MG63 (cell line): ENCODE results near the gene FAM43B. TPM values are rescaled to one million over a fixed set of nuclear protein-coding genes. Genes with fewer than 3 reads are reported as not detected.
A peak's percentile ranks its signal among the peaks of the same experiment; 100 is the strongest.

ENCODE experiments used
- DNase-seq: peaks from one replicate; pipeline ENCODE4 v3.0.0-alpha.2; 2020
- H3K27me3 ChIP-seq: fragments of 250-450 bp; sonication (Bioruptor Pico); 2 replicates; pipeline ENCODE4 v1.5.1; 2020; ENCODE audit warnings: mild to moderate bottlenecking, moderate library complexity
- H3K36me3 ChIP-seq: fragments of 250-450 bp; sonication (Bioruptor Pico); 2 replicates; pipeline ENCODE4 v1.5.1; 2020; ENCODE audit warnings: mild to moderate bottlenecking, moderate library complexity
- H3K4me3 ChIP-seq: fragments of 250-450 bp; sonication (Bioruptor Pico); 2 replicates; pipeline ENCODE4 v1.5.1; 2020; ENCODE audit warnings: mild to moderate bottlenecking, moderate library complexity
- H3K9me3 ChIP-seq: fragments of 250-450 bp; sonication (Bioruptor Pico); 2 replicates; pipeline ENCODE4 v1.5.1; 2020; ENCODE audit warnings: mild to moderate bottlenecking, moderate library complexity
- total RNA-seq: library from RNA; depleted of rRNA; stranded (reverse); fragments of >200 nt; shearing (Covaris generic); gene quantifications from 2 replicates; pipeline ENCODE4 v1.2.3, GENCODE V29; 2014; ENCODE audit warnings: low replicate concordance

The FAM43B gene
- total RNA-seq, 1 experiment from 2014 or later, result not detected

- Histone ChIP-seq H3K36me3 (no peaks in the 10 kb centered on the region), H3K9me3 (peaks cover 5% of the 10 kb centered on the region; the same call in 1 of the 2 replicates), H3K4me3 (no peak overlapping the region), H3K27me3 (no peaks in the 10 kb centered on the region)
- DNase-seq, result no peak
Observed at GRCh38 chr1:20538227-20538626, 14.1 kb upstream of the FAM43B start.

- peaks cover 5% of the 10 kb centered on the region; the same call in 1 of the 2 replicates for H3K9me3 ChIP-seq
- no peaks in the 10 kb centered on the region for H3K27me3 ChIP-seq
- no peak for DNase-seq
- no peak overlapping the region for H3K4me3 ChIP-seq
- no peaks in the 10 kb centered on the region for H3K36me3 ChIP-seq
Observed at GRCh38 chr1:20538760-20539551, 13.4 kb upstream of the FAM43B start.

GRCh38 chr1:20540281-20540680 is 12.1 kb upstream of the FAM43B start:
- Histone ChIP-seq H3K36me3 (no peaks in the 10 kb centered on the region), H3K9me3 (peaks cover 5% of the 10 kb centered on the region; the same call in 1 of the 2 replicates), H3K4me3 (no peak overlapping the region), H3K27me3 (no peaks in the 10 kb centered on the region)
- DNase-seq, result peak; percentile 80

- Histone ChIP-seq H3K27me3 (no peaks in the 10 kb centered on the region), H3K9me3 (no peaks in the 10 kb centered on the region), H3K36me3 (no peaks in the 10 kb centered on the region), H3K4me3 (no peak overlapping the region)
- no peak for DNase-seq
Observed at GRCh38 chr1:20546637-20547036, 5.7 kb upstream of the FAM43B start.

GRCh38 chr1:20551161-20551560 is 1.2 kb upstream of the FAM43B start:
- Histone ChIP-seq H3K9me3 (no peaks in the 10 kb centered on the region), H3K36me3 (no peaks in the 10 kb centered on the region), H3K27me3 (peaks cover 7% of the 10 kb centered on the region), H3K4me3 (no peak overlapping the region)
- DNase-seq, result no peak

- H3K36me3 ChIP-seq, result no peaks in the 10 kb centered on the region
- H3K4me3 ChIP-seq, result peak overlapping the region; percentile 39
- H3K9me3 ChIP-seq, result no peaks in the 10 kb centered on the region
- H3K27me3 ChIP-seq, result peaks cover 7% of the 10 kb centered on the region
- peak; percentile 22 for DNase-seq
Observed at GRCh38 chr1:20552728-20553445, 514 bp downstream of the FAM43B start.

- H3K27me3 ChIP-seq, result peaks cover 7% of the 10 kb centered on the region
- no peak overlapping the region for H3K4me3 ChIP-seq
- H3K9me3 ChIP-seq, result no peaks in the 10 kb centered on the region
- H3K36me3 ChIP-seq, result no peaks in the 10 kb centered on the region
- DNase-seq, result peak; percentile 58
Observed at GRCh38 chr1:20555025-20555757, 2.8 kb downstream of the FAM43B start.

GRCh38 chr1:20555758-20556120 is 3.4 kb downstream of the FAM43B start:
- Histone ChIP-seq H3K4me3 (no peak overlapping the region), H3K9me3 (no peaks in the 10 kb centered on the region), H3K36me3 (no peaks in the 10 kb centered on the region), H3K27me3 (peaks cover 7% of the 10 kb centered on the region)
- DNase-seq, result no peak

GRCh38 chr1:20558191-20558590 is 5.8 kb downstream of the FAM43B start:
- Histone ChIP-seq H3K4me3 (no peak overlapping the region), H3K9me3 (no peaks in the 10 kb centered on the region), H3K27me3 (no peaks in the 10 kb centered on the region; the same call in 1 of the 2 replicates), H3K36me3 (no peaks in the 10 kb centered on the region)
- no peak for DNase-seq

GRCh38 chr1:20560966-20561365 is 8.6 kb downstream of the FAM43B start:
- Histone ChIP-seq H3K4me3 (no peak overlapping the region), H3K36me3 (no peaks in the 10 kb centered on the region), H3K27me3 (no peaks in the 10 kb centered on the region), H3K9me3 (no peaks in the 10 kb centered on the region)
- no peak for DNase-seq

GRCh38 chr1:20565234-20565633 is 12.9 kb downstream of the FAM43B start:
- H3K27me3 ChIP-seq, result no peaks in the 10 kb centered on the region
- DNase-seq, result no peak
- H3K9me3 ChIP-seq, result no peaks in the 10 kb centered on the region
- H3K4me3 ChIP-seq, result no peak overlapping the region
- H3K36me3 ChIP-seq, result no peaks in the 10 kb centered on the region

GRCh38 chr1:20569523-20570098 is 17.2 kb downstream of the FAM43B start:
- no peak for DNase-seq
- Histone ChIP-seq H3K9me3 (peaks cover 3% of the 10 kb centered on the region; the same call in 1 of the 2 replicates), H3K27me3 (no peaks in the 10 kb centered on the region), H3K4me3 (no peak overlapping the region), H3K36me3 (no peaks in the 10 kb centered on the region)

- H3K9me3 ChIP-seq, result peaks cover 3% of the 10 kb centered on the region; the same call in 1 of the 2 replicates
Observed at GRCh38 chr1:20571427-20571826, 19.1 kb downstream of the FAM43B start.

GRCh38 chr1:20573987-20574386 is 21.6 kb downstream of the FAM43B start:
- Histone ChIP-seq H3K27me3 (no peaks in the 10 kb centered on the region), H3K9me3 (peaks cover 3% of the 10 kb centered on the region; the same call in 1 of the 2 replicates), H3K4me3 (no peak overlapping the region), H3K36me3 (no peaks in the 10 kb centered on the region)
- no peak for DNase-seq

More at GRCh38 chr1:20571427-20571826, 19.1 kb downstream of the FAM43B start:
- Histone ChIP-seq H3K36me3 (no peaks in the 10 kb centered on the region), H3K4me3 (no peak overlapping the region), H3K27me3 (no peaks in the 10 kb centered on the region)
- DNase-seq, result no peak

- Histone ChIP-seq H3K36me3 (no peaks in the 10 kb centered on the region), H3K27me3 (no peaks in the 10 kb centered on the region), H3K9me3 (peaks cover 3% of the 10 kb centered on the region; the same call in 1 of the 2 replicates), H3K4me3 (no peak overlapping the region)
- peak; percentile 74 for DNase-seq
Observed at GRCh38 chr1:20574686-20575540, 22.5 kb downstream of the FAM43B start.
